ENCODE measurements around the gene UTP3. TPM values are rescaled to one million over a fixed set of nuclear protein-coding genes. Genes with fewer than 3 reads are reported as not detected.
"Not testable (repeated sequence)": the region's sequence is repeated elsewhere in the genome, so short reads cannot be mapped to it uniquely, and the experiment has no call there.

Gene UTP3
- total RNA-seq, 2 experiments from 2014 or later, result 34.0 to 57.8 TPM

GRCh38 chr4:70722199-70722791, 34.0 kb downstream of the UTP3 start:
- H3K27ac ChIP-seq (ENCODE audit: low read depth, low read length, poor library complexity, severe bottlenecking), result no peak overlapping the region
- H3K36me3 ChIP-seq (ENCODE audit: insufficient read depth, low read length), result no peaks in the 10 kb centered on the region
- intact Hi-C loops (cut with micrococcal nuclease; ENCODE audit: unreplicated experiment), result no loop called here
- no peak overlapping the region for H3K4me2 ChIP-seq (ENCODE audit: low read length)
- no peak overlapping the region for H2AFZ ChIP-seq (ENCODE audit: low read length)
- no peak for TF ChIP-seq EZH2phosphoT487 (IDR thresholded peaks at IDR 0.05; ENCODE audit: borderline replicate concordance, low read depth, low read length)
- TF ChIP-seq, protein P1, sequence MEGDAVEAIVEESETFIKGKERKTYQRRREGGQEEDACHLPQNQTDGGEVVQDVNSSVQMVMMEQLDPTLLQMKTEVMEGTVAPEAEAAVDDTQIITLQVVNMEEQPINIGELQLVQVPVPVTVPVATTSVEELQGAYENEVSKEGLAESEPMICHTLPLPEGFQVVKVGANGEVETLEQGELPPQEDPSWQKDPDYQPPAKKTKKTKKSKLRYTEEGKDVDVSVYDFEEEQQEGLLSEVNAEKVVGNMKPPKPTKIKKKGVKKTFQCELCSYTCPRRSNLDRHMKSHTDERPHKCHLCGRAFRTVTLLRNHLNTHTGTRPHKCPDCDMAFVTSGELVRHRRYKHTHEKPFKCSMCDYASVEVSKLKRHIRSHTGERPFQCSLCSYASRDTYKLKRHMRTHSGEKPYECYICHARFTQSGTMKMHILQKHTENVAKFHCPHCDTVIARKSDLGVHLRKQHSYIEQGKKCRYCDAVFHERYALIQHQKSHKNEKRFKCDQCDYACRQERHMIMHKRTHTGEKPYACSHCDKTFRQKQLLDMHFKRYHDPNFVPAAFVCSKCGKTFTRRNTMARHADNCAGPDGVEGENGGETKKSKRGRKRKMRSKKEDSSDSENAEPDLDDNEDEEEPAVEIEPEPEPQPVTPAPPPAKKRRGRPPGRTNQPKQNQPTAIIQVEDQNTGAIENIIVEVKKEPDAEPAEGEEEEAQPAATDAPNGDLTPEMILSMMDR (conservative IDR thresholded peaks at IDR 0.05; ENCODE audit: low read length), result no peak
- H3K9me3 ChIP-seq (ENCODE audit: low read length), result no peaks in the 10 kb centered on the region
- no peaks in the 10 kb centered on the region for H3K9me2 ChIP-seq (ENCODE audit: insufficient read depth, low read length)
- ChIA-PET CTCF (ENCODE audit: unreplicated experiment) (interaction anchor here (0.6 kb wide), 1 partner anchor 12 kb away, joined by 3 read pairs; no protein-coding TSS in a partner anchor), POLR2A (interaction anchor here (0.6 to 4.4 kb wide), 12 partner anchors 9 to 180 kb away, joined by 3 to 44 read pairs (median 4); partner anchors contain the start of gene MOB1B)
- H4K20me1 ChIP-seq (ENCODE audit: insufficient read depth, low read length), result no peaks in the 10 kb centered on the region
- H3K79me2 ChIP-seq (ENCODE audit: insufficient read depth, low read depth, low read length), result no peaks in the 10 kb centered on the region
- DNase-seq (ENCODE audit: low spot score), result no peak
- H3K4me3 ChIP-seq (ENCODE audit: low read depth, low read length, poor library complexity, severe bottlenecking), result no peak overlapping the region
- no peaks in the 10 kb centered on the region for H3K4me1 ChIP-seq (ENCODE audit: insufficient read depth, low read length, poor library complexity, severe bottlenecking)
- BruUV-seq (replicated peaks), result no TSS peak

GRCh38 chr4:70724463-70724862, 36.1 kb downstream of the UTP3 start:
- ChIA-PET CTCF (ENCODE audit: unreplicated experiment) (no interaction called here), POLR2A (interaction anchor here (0.5 to 4.4 kb wide), 4 partner anchors 9 to 44 kb away, joined by 3 to 44 read pairs (median 10); no protein-coding TSS in a partner anchor)
- Histone ChIP-seq H3K4me2 (ENCODE audit: low read length) (no peak overlapping the region), H3K79me2 (ENCODE audit: insufficient read depth, low read depth, low read length) (no peaks in the 10 kb centered on the region), H3K27ac (ENCODE audit: low read depth, low read length, poor library complexity, severe bottlenecking) (no peak overlapping the region), H2AFZ (ENCODE audit: low read length) (no peak overlapping the region), H3K36me3 (ENCODE audit: insufficient read depth, low read length) (no peaks in the 10 kb centered on the region), H3K4me1 (ENCODE audit: insufficient read depth, low read length, poor library complexity, severe bottlenecking) (no peaks in the 10 kb centered on the region), H3K9me2 (ENCODE audit: insufficient read depth, low read length) (no peaks in the 10 kb centered on the region), H4K20me1 (ENCODE audit: insufficient read depth, low read length) (no peaks in the 10 kb centered on the region), H3K4me3 (ENCODE audit: low read depth, low read length, poor library complexity, severe bottlenecking) (no peak overlapping the region), H3K9me3 (ENCODE audit: low read length) (no peaks in the 10 kb centered on the region)
- no peak for DNase-seq (ENCODE audit: low spot score)
- TF ChIP-seq, protein P1 (conservative IDR thresholded peaks at IDR 0.05; ENCODE audit: low read length), result no peak
- intact Hi-C loops (cut with micrococcal nuclease; ENCODE audit: unreplicated experiment), result no loop called here
- BruUV-seq (replicated peaks), result no TSS peak

GRCh38 chr4:70725633-70726032, 37.3 kb downstream of the UTP3 start:
- POLR2A ChIA-PET, result interaction anchor here (1.1 to 2.0 kb wide), 3 partner anchors 33 to 77 kb away, joined by 3 to 5 read pairs (median 3); no protein-coding TSS in a partner anchor
- TF ChIP-seq, protein P1 (conservative IDR thresholded peaks at IDR 0.05; ENCODE audit: low read length), result no peak
- intact Hi-C loops (cut with micrococcal nuclease; ENCODE audit: unreplicated experiment), result loop anchor here (1.0 kb wide), 1 partner anchor 21 kb away; no protein-coding TSS in a partner anchor
- Histone ChIP-seq H2AFZ (ENCODE audit: low read length) (no peak overlapping the region), H3K27ac (ENCODE audit: low read depth, low read length, poor library complexity, severe bottlenecking) (no peak overlapping the region), H4K20me1 (ENCODE audit: insufficient read depth, low read length) (no peaks in the 10 kb centered on the region), H3K9me2 (ENCODE audit: insufficient read depth, low read length) (no peaks in the 10 kb centered on the region), H3K4me3 (ENCODE audit: low read depth, low read length, poor library complexity, severe bottlenecking) (no peak overlapping the region), H3K4me2 (ENCODE audit: low read length) (no peak overlapping the region), H3K9me3 (ENCODE audit: low read length) (no peaks in the 10 kb centered on the region), H3K79me2 (ENCODE audit: insufficient read depth, low read depth, low read length) (no peaks in the 10 kb centered on the region), H3K4me1 (ENCODE audit: insufficient read depth, low read length, poor library complexity, severe bottlenecking) (no peaks in the 10 kb centered on the region), H3K36me3 (ENCODE audit: insufficient read depth, low read length) (no peaks in the 10 kb centered on the region)
- no peak for DNase-seq (ENCODE audit: low spot score)
- CTCF ChIA-PET (ENCODE audit: unreplicated experiment), result interaction anchor here (0.8 kb wide), 1 partner anchor 9 kb away, joined by 4 read pairs; no protein-coding TSS in a partner anchor
- BruUV-seq (replicated peaks), result no TSS peak

DNA sequence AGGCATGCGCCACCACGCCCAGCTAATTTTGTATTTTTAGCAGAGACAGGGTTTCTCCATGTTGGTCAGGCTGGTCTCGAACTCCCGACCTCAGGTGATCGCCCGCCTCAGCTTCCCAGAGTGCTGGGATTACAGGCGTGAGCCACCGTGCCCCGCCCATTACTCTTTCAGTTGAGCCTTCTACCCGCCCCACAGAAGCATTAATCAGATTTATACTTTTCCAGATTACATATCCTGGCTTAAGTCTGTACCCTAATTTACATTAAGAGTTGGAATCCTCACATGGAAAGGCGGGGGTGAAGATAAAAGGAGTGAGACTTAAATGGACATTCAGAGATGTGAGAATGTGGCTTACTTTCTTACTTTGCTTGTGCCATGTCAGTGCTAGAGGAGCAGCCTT, 38.2 kb downstream of the UTP3 start:
- not testable (repeated sequence) for H3K4me2 ChIP-seq (ENCODE audit: low read length); H3K36me3 ChIP-seq (ENCODE audit: insufficient read depth, low read length); H3K9me2 ChIP-seq (ENCODE audit: insufficient read depth, low read length); H2AFZ ChIP-seq (ENCODE audit: low read length); BruUV-seq (replicated peaks); H3K4me1 ChIP-seq (ENCODE audit: insufficient read depth, low read length, poor library complexity, severe bottlenecking); H3K27ac ChIP-seq (ENCODE audit: low read depth, low read length, poor library complexity, severe bottlenecking); H3K4me3 ChIP-seq (ENCODE audit: low read depth, low read length, poor library complexity, severe bottlenecking); H4K20me1 ChIP-seq (ENCODE audit: insufficient read depth, low read length); H3K9me3 ChIP-seq (ENCODE audit: low read length); DNase-seq (ENCODE audit: low spot score); H3K79me2 ChIP-seq (ENCODE audit: insufficient read depth, low read depth, low read length)
- intact Hi-C loops (cut with micrococcal nuclease; ENCODE audit: unreplicated experiment), result loop anchor here (1.0 kb wide), 1 partner anchor 20 kb away; no protein-coding TSS in a partner anchor
- ChIA-PET POLR2A (interaction anchor here (1.1 kb wide), 1 partner anchor 76 kb away, joined by 3 read pairs; no protein-coding TSS in a partner anchor), CTCF (ENCODE audit: unreplicated experiment) (interaction anchor here (0.8 kb wide), 1 partner anchor 8 kb away, joined by 4 read pairs; no protein-coding TSS in a partner anchor)
